Endodermal cell (in vitro differentiated cells): ENCODE results near the gene HYDIN. TPM values are rescaled to one million over a fixed set of nuclear protein-coding genes. Genes with fewer than 3 reads are reported as not detected.

Experiments used
- DNase-seq: peaks from one replicate; pipeline ENCODE4 v3.0.0-alpha.2; 2017
- H3K27ac ChIP-seq: 2 replicates; pipeline ENCODE4 v1.5.1; 2013; ENCODE audit warnings: mild to moderate bottlenecking, low read depth, low read length, moderate library complexity
- H3K27me3 ChIP-seq: 2 replicates; pipeline ENCODE4 v1.6.1; 2013; ENCODE audit warnings: mild to moderate bottlenecking, low read length, moderate library complexity; ENCODE audit not compliant: insufficient read depth, control insufficient read depth, poor library complexity, severe bottlenecking
- H3K36me3 ChIP-seq: 2 replicates; pipeline ENCODE4 v1.7.0; 2013; ENCODE audit warnings: mild to moderate bottlenecking, low read length, moderate library complexity; ENCODE audit not compliant: control insufficient read depth, insufficient read depth
- H3K4me1 ChIP-seq: one replicate; pipeline ENCODE4 v1.7.0; 2013; ENCODE audit warnings: low read length; ENCODE audit not compliant: control insufficient read depth, insufficient read depth
- H3K4me3 ChIP-seq: 2 replicates; pipeline ENCODE4 v1.5.1; 2013; ENCODE audit warnings: mild to moderate bottlenecking, low read length, moderate library complexity
- H3K9ac ChIP-seq: 2 replicates; pipeline ENCODE4 v1.6.1; 2013; ENCODE audit warnings: mild to moderate bottlenecking, low read length, moderate library complexity; ENCODE audit not compliant: poor library complexity, severe bottlenecking; ENCODE audit errors: extremely low read depth
- H3K9me3 ChIP-seq: 2 replicates; pipeline ENCODE4 v1.6.1; 2013; ENCODE audit warnings: mild to moderate bottlenecking, low read length, moderate library complexity; ENCODE audit not compliant: control insufficient read depth
- H3K27ac Mint-ChIP-seq: 2 replicates; pipeline ENCODE4 v1.8.0; 2020; ENCODE audit warnings: mixed read lengths
- H3K27me3 Mint-ChIP-seq: 2 replicates; pipeline ENCODE4 v1.8.0; 2021; ENCODE audit warnings: mild to moderate bottlenecking, mixed read lengths; ENCODE audit not compliant: insufficient read depth
- H3K36me3 Mint-ChIP-seq: 2 replicates; pipeline ENCODE4 v1.8.0; 2020; ENCODE audit warnings: low read depth, mixed read lengths
- H3K4me1 Mint-ChIP-seq: 2 replicates; pipeline ENCODE4 v1.8.0; 2020; ENCODE audit warnings: mixed read lengths
- H3K4me3 Mint-ChIP-seq: 2 replicates; pipeline ENCODE4 v1.8.0; 2020; ENCODE audit warnings: mild to moderate bottlenecking, moderate library complexity, mixed read lengths
- H3K9me3 Mint-ChIP-seq: 2 replicates; pipeline ENCODE4 v1.8.0; 2020; ENCODE audit warnings: mild to moderate bottlenecking, mixed read lengths
- CTCF ChIP-seq: fragments of 200-600 bp; sonication (generic); conservative IDR thresholded peaks from 2 replicates; pipeline ENCODE4 v1.5.0; 2021; ENCODE audit warnings: antibody characterized with exemption, mild to moderate bottlenecking
- WGBS, 2 experiments: methylation state at CpG; one replicate each; pipeline versions ENCODE4 v1.1.5 to v1.1.7; 2013; ENCODE audit warnings: missing lambda C conversion rate in 2 of 2, mixed read lengths in 1 of 2; ENCODE audit not compliant: insufficient coverage in 1 of 2, insufficient read length in 1 of 2; 5-methylcytosine and 5-hydroxymethylcytosine counted together
- total RNA-seq, 2 donors: library from RNA; stranded (reverse); fragmentation: NEBNext Ultra II Directional in 1 of 2; extraction: Animal tissue kit (Norgen Biotek cat#: 25700) in 1 of 2; gene quantifications; 2 replicates in 1 of 2; 3 replicates in 1 of 2; pipeline ENCODE4 v1.2.1, GENCODE V29; 2021

Gene HYDIN
- total RNA-seq, 2 donors from 2014 or later, result 6.4 to 7.7 TPM

- H3K27me3 Mint-ChIP-seq, result no peaks in the 10 kb centered on the region
- no peak overlapping the region for H3K27ac Mint-ChIP-seq
- WGBS, 2 experiments, result 94 to 96% methylated on average over 1 of the region's 1 CpG
- H3K9me3 Mint-ChIP-seq, result peaks cover 5% of the 10 kb centered on the region
- no peak overlapping the region for H3K4me3 Mint-ChIP-seq
- Histone ChIP-seq H3K27me3 (no peaks in the 10 kb centered on the region), H3K9me3 (peaks cover 8% of the 10 kb centered on the region), H3K27ac (no peak overlapping the region), H3K4me1 (no peaks in the 10 kb centered on the region), H3K9ac (no peak overlapping the region), H3K36me3 (peaks cover 74% of the 10 kb centered on the region), H3K4me3 (no peak overlapping the region)
- TF ChIP-seq CTCF, result no peak
- H3K4me1 Mint-ChIP-seq, result no peaks in the 10 kb centered on the region
- DNase-seq, result no peak
- H3K36me3 Mint-ChIP-seq, result peaks cover 63% of the 10 kb centered on the region
These were observed 451.2 kb downstream of the HYDIN start for GRCh38 chr16:70779361-70779760.

DNA sequence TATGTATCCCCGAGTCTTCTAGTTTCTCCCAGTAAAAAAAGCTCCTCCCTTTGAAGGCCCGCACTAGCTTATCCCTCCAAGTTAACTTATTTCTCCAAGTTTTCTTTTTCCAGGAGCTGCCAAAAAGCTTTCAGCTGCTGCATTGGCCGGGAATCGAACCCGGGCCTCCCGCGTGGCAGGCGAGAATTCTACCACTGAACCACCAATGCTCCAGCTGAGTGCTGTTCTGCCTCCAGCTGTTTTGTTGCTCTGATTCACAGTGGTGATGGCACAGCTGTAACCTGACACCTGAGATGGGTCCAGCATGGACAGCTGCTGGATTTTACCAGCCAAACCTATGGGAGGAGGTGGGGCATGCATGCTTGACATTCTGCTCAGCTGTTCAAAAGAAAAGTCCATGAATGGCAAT, 451.6 kb downstream of the HYDIN start:
- peaks cover 70% of the 10 kb centered on the region for H3K36me3 ChIP-seq
- H3K9me3 Mint-ChIP-seq, result peaks cover 5% of the 10 kb centered on the region
- no peak overlapping the region for H3K4me3 ChIP-seq
- no peak for TF ChIP-seq CTCF
- WGBS, 2 experiments, result 71 to 78% methylated on average over 6 to 8 of the region's 8 CpGs
- no peaks in the 10 kb centered on the region for H3K27me3 ChIP-seq
- peaks cover 8% of the 10 kb centered on the region for H3K9me3 ChIP-seq
- no peaks in the 10 kb centered on the region for H3K27me3 Mint-ChIP-seq
- no peaks in the 10 kb centered on the region for H3K4me1 Mint-ChIP-seq
- peaks cover 62% of the 10 kb centered on the region for H3K36me3 Mint-ChIP-seq
- no peak overlapping the region for H3K9ac ChIP-seq
- no peaks in the 10 kb centered on the region for H3K4me1 ChIP-seq
- H3K27ac Mint-ChIP-seq, result no peak overlapping the region
- no peak overlapping the region for H3K4me3 Mint-ChIP-seq
- no peak overlapping the region for H3K27ac ChIP-seq
- DNase-seq, result peak; percentile 92

DNA sequence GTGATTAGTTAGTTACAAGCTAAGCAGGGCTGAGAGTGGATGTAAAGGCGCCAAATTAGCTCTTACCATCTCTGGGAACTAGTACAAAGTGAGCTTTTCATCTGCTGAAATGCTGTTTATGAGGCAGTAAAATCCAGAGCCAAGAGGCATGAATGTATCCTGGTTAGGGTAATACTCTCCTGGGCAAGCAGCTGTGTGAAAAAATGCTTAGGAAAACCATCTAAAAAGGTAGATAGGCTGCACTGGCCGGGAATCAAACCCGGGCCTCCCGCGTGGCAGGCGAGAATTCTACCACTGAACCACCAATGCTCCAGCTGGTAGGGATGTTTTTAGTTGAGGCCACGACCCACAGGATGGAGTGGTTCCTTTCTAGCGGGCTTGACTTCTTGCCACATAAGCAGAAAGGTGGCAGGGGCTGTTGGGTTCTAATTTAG, 452.5 kb downstream of the HYDIN start:
- no peak overlapping the region for H3K4me3 ChIP-seq
- Mint-ChIP-seq H3K9me3 (peaks cover 5% of the 10 kb centered on the region), H3K36me3 (peaks cover 59% of the 10 kb centered on the region), H3K4me3 (no peak overlapping the region), H3K4me1 (no peaks in the 10 kb centered on the region), H3K27ac (no peak overlapping the region), H3K27me3 (no peaks in the 10 kb centered on the region)
- H3K27ac ChIP-seq, result no peak overlapping the region
- 91 to 100% methylated on average over 3 to 7 of the region's 8 CpGs for WGBS, 2 experiments
- no peak overlapping the region for H3K9ac ChIP-seq
- H3K36me3 ChIP-seq, result peaks cover 60% of the 10 kb centered on the region
- no peak for TF ChIP-seq CTCF
- H3K9me3 ChIP-seq, result peaks cover 8% of the 10 kb centered on the region
- no peaks in the 10 kb centered on the region for H3K27me3 ChIP-seq
- H3K4me1 ChIP-seq, result no peaks in the 10 kb centered on the region
- no peak for DNase-seq
